Endothelial cell of umbilical vein (primary cell): Measurements from ENCODE around the gene NT5DC4. TPM values are rescaled to one million over a fixed set of nuclear protein-coding genes. Genes with fewer than 3 reads are reported as not detected.

ENCODE experiments used
- BruUV-seq: library from RNA; stranded (reverse); fragments of 400-500 nt; replicated peaks from 2 replicates; lab custom pipeline; 2021; lab: Mats Ljungman, UMichigan
- CTCF ChIA-PET: fragments of 300-600, 350-600 bp; sonication (Branson Sonifier 250); formaldehyde crosslinking; loops from one replicate; lab custom pipeline; 2021; ENCODE audit warnings: antibody characterized with exemption, inconsistent platforms; lab: Charles Lee
- POLR2A ChIA-PET: fragments of 300-600, 350-600 bp; sonication (Branson Sonifier 250); formaldehyde crosslinking; loops from one replicate; lab custom pipeline; 2021; ENCODE audit warnings: antibody characterized with exemption, inconsistent platforms; lab: Charles Lee
- DNase-seq: peaks from one replicate; pipeline ENCODE4 v3.0.0-alpha.2; 2011; ENCODE audit warnings: low read depth, low spot score
- FAIRE-seq: peaks from 2 replicates; lab custom pipeline; 2011; peaks lifted over from hg19 to GRCh38; lab: Jason Lieb, UNC
- H2AFZ ChIP-seq: 2 replicates; pipeline ENCODE4 v1.6.0; 2012; ENCODE audit warnings: low read depth, low read length, control low read depth, inconsistent platforms
- H3K27ac ChIP-seq: 2 replicates; pipeline ENCODE4 v1.5.1; 2011; ENCODE audit warnings: low read depth, mild to moderate bottlenecking, control low read depth, low read length, moderate library complexity; ENCODE audit not compliant: insufficient read depth
- H3K27me3 ChIP-seq, 2 experiments: 2 replicates each; pipeline versions ENCODE4 v1.6.0 to v1.6.1; 2011; ENCODE audit warnings: low read length in 2 of 2, mixed read lengths in 1 of 2; ENCODE audit not compliant: control insufficient read depth in 2 of 2, insufficient read depth in 2 of 2
- H3K36me3 ChIP-seq, 2 experiments: 2 replicates in 1 of 2; 3 replicates in 1 of 2; pipeline ENCODE4 v1.5.1; 2011; ENCODE audit warnings: low read length in 2 of 2, mild to moderate bottlenecking in 1 of 2, moderate library complexity in 1 of 2; ENCODE audit not compliant: control insufficient read depth in 2 of 2, insufficient read depth in 2 of 2; ENCODE audit errors: extremely low read depth in 1 of 2
- H3K4me1 ChIP-seq: 3 replicates; pipeline ENCODE4 v1.5.1; 2011; ENCODE audit warnings: mild to moderate bottlenecking, low read length; ENCODE audit not compliant: control insufficient read depth, insufficient read depth; ENCODE audit errors: extremely low read depth
- H3K4me2 ChIP-seq: 2 replicates; pipeline ENCODE4 v1.6.1; 2011; ENCODE audit warnings: low read length, control low read depth, mixed read lengths; ENCODE audit not compliant: insufficient read depth
- H3K4me3 ChIP-seq, 3 experiments: fragments of 200-600 bp in 1 of 3; sonication (generic), shearing (Covaris generic) in 1 of 3; replicated peaks in 1 of 3; 2 replicates each; pipeline ENCODE4 v1.5.1; 2011 to 2016; ENCODE audit warnings: control low read depth in 3 of 3, low read length in 3 of 3, mild to moderate bottlenecking in 2 of 3, inconsistent platforms in 1 of 3, low read depth in 1 of 3, moderate library complexity in 1 of 3; ENCODE audit not compliant: insufficient read depth in 1 of 3
- H3K79me2 ChIP-seq: 2 replicates; pipeline ENCODE4 v1.6.0; 2012; ENCODE audit warnings: low read length, inconsistent platforms; ENCODE audit not compliant: control insufficient read depth, insufficient read depth
- H3K9ac ChIP-seq: replicated peaks from 2 replicates; pipeline ENCODE3; 2011; ENCODE audit warnings: low read length, control low read depth; ENCODE audit not compliant: insufficient read depth; ENCODE audit errors: extremely low read depth
- H3K9me1 ChIP-seq: replicated peaks from 3 replicates; pipeline ENCODE4 v1.6.0; 2011; ENCODE audit warnings: mild to moderate bottlenecking, low read length; ENCODE audit not compliant: control insufficient read depth, insufficient read depth; ENCODE audit errors: extremely low read depth
- H3K9me3 ChIP-seq: replicated peaks from 2 replicates; pipeline ENCODE4 v1.5.1; 2012; ENCODE audit warnings: low read length, inconsistent platforms; ENCODE audit not compliant: control insufficient read depth, insufficient read depth
- H4K20me1 ChIP-seq: replicated peaks from 2 replicates; pipeline ENCODE3; 2011; ENCODE audit warnings: mild to moderate bottlenecking, low read length; ENCODE audit not compliant: control insufficient read depth, insufficient read depth; ENCODE audit errors: extremely low read depth
- CTCF ChIP-seq, 2 donors: IDR thresholded peaks; 1 replicate in 1 of 2; 2 replicates in 1 of 2; pipeline ENCODE4 v1.5.1; 2011; ENCODE audit warnings: low read length in 2 of 2, mild to moderate bottlenecking in 2 of 2, moderate library complexity in 2 of 2, control low read depth in 1 of 2, inconsistent platforms in 1 of 2, low read depth in 1 of 2; ENCODE audit not compliant: insufficient read depth in 1 of 2; ENCODE audit errors: extremely low read depth in 1 of 2
- EZH2 ChIP-seq: IDR thresholded peaks from 2 replicates; pipeline ENCODE4 v1.6.1; 2012; ENCODE audit warnings: borderline replicate concordance, low read depth, mild to moderate bottlenecking, moderate library complexity, low read length, inconsistent platforms; ENCODE audit not compliant: severe bottlenecking
- FOS ChIP-seq: IDR thresholded peaks from 2 replicates; pipeline ENCODE4 v1.6.1; 2011; ENCODE audit warnings: mild to moderate bottlenecking, low read length, moderate library complexity, borderline replicate concordance; ENCODE audit not compliant: insufficient read depth
- GATA2 ChIP-seq: IDR thresholded peaks from 2 replicates; pipeline ENCODE4 v1.7.0; 2011; ENCODE audit warnings: low read depth, mild to moderate bottlenecking, moderate library complexity, mixed read lengths, low read length; ENCODE audit not compliant: insufficient read length, insufficient read depth
- JUN ChIP-seq: IDR thresholded peaks from 2 replicates; pipeline ENCODE4 v1.6.1; 2011; ENCODE audit warnings: borderline replicate concordance, low read depth; ENCODE audit not compliant: insufficient read length, insufficient read depth
- MAX ChIP-seq: IDR thresholded peaks from 2 replicates; pipeline ENCODE4 v1.6.1; 2011; ENCODE audit not compliant: insufficient read depth, insufficient read length
- MYC ChIP-seq: IDR thresholded peaks from one replicate; pipeline ENCODE4 v1.6.1; 2011; ENCODE audit warnings: mild to moderate bottlenecking, low read depth, low read length
- POLR2A ChIP-seq: IDR thresholded peaks from 2 replicates; pipeline ENCODE4 v1.6.1; 2012; ENCODE audit warnings: low read depth, mild to moderate bottlenecking, control low read depth, low read length
- POLR2AphosphoS5 ChIP-seq: IDR thresholded peaks from 2 replicates; pipeline ENCODE4 v1.6.1; 2012; ENCODE audit warnings: low read depth, mild to moderate bottlenecking, control low read depth, low read length, moderate library complexity; ENCODE audit not compliant: insufficient read depth
- dilution Hi-C: fragments of 300-500 bp; cut with MboI; formaldehyde crosslinking; loops from one replicate; pipeline ENCODE4 v1.15.0; 2019; ENCODE audit warnings: low sequenced_read_pairs; ENCODE audit not compliant: extremely low pct_ligation_motif_present
- intact Hi-C: fragments of 100-400 bp; cut with micrococcal nuclease; formaldehyde crosslinking; loops from one replicate; pipeline ENCODE4 v1.10.0; 2022
- polyA plus RNA-seq, 4 experiments: library from polyadenylated mRNA; depleted of rRNA in 3 of 4; stranded (reverse) in 3 of 4; unstranded in 1 of 4; fragments of >200 nt; gene quantifications; 2 replicates each; pipeline versions ENCODE4 v1.2.1 to v1.2.3, GENCODE V29; 2011 to 2012; ENCODE audit warnings: missing spikeins in 1 of 4
- total RNA-seq: library from RNA; stranded (reverse); gene quantifications from 2 replicates; pipeline ENCODE4 v1.2.3, GENCODE V29; 2021

NT5DC4 gene
- total and polyA plus RNA-seq, 2 donors (not counting 3 experiments of a cell fraction or from before 2014, with no cell fraction given) = not detected

GRCh38 chr2:112757265-112757664, 36.4 kb downstream of the NT5DC4 start:
- H3K79me2 ChIP-seq = peaks cover 45% of the 10 kb centered on the region
- FAIRE-seq = no peak

More at GRCh38 chr2:112757265-112757664, 36.4 kb downstream of the NT5DC4 start:
- Histone ChIP-seq H3K9ac (no peak overlapping the region), H4K20me1 (no peaks in the 10 kb centered on the region), H3K9me3 (no peaks in the 10 kb centered on the region), H3K36me3 (peaks cover 0 to 30% of the 10 kb centered on the region in 2 experiments), H3K27me3 (no peaks in the 10 kb centered on the region), H3K27ac (no peak overlapping the region), H2AFZ (no peak overlapping the region), H3K4me2 (no peak overlapping the region), H3K4me1 (peaks cover 4% of the 10 kb centered on the region), H3K4me3 (no peak overlapping the region), H3K9me1 (no peaks in the 10 kb centered on the region)
- intact Hi-C loops = no loop called here
- POLR2A ChIA-PET = no interaction called here
- dilution Hi-C loops = loop anchor here (25.0 kb wide), 1 partner anchor 180 kb away; no protein-coding TSS in a partner anchor
- no peak for DNase-seq
- TF ChIP-seq POLR2AphosphoS5 (no peak), FOS (no peak), GATA2 (no peak), POLR2A (no peak), MAX (no peak), MYC (no peak), CTCF (IDR thresholded peaks at IDR 0.05; ENCODE audit: extremely low read depth in 1 of 2, insufficient read depth in 1 of 2, low read depth in 1 of 2, low read length in 2 of 2) (no peak), EZH2 (no peak), JUN (no peak)
- no TSS peak for BruUV-seq
- CTCF ChIA-PET = no interaction called here
